Measurements from ENCODE around the gene GPATCH3. TPM values are rescaled to one million over a fixed set of nuclear protein-coding genes. Genes with fewer than 3 reads are reported as not detected.
A peak's percentile ranks its signal among the peaks of the same experiment; 100 is the strongest.
"Not testable (repeated sequence)": the region's sequence is repeated elsewhere in the genome, so short reads cannot be mapped to it uniquely, and the experiment has no call there.

GPATCH3 gene
- total RNA-seq (9.5 and 11.6 TPM in 2 replicates), polyA plus RNA-seq (15.8 and 18.4 TPM in 2 replicates)

- Histone ChIP-seq H3K27me3 (no peaks in the 10 kb centered on the region), H3K4me3 (peak within 1 kb of the TSS; percentile 59), H3K79me2 (peaks cover 47% of the 10 kb centered on the region), H3K9me3 (ENCODE audit: low read depth) (no peaks in the 10 kb centered on the region), H3K27ac (peak within 1 kb of the TSS; percentile 90), H3K36me3 (replicated peaks; ENCODE audit: insufficient read depth, low read depth) (no peaks in the 10 kb centered on the region), H3K4me2 (peak within 1 kb of the TSS; percentile 82), H4K20me1 (ENCODE audit: insufficient read depth, poor library complexity, severe bottlenecking) (no peaks in the 10 kb centered on the region), H3K4me1 (ENCODE audit: insufficient read depth) (peaks cover 16% of the 10 kb centered on the region), H3K9me2 (replicated peaks; ENCODE audit: insufficient read depth) (no peaks in the 10 kb centered on the region), H2AFZ (peak within 1 kb of the TSS; percentile 96)
- WGBS (ENCODE audit: low lambda C conversion rate, missing lambda C conversion rate): under 1% methylated on average over 49 of the region's 50 CpGs
- DNase-seq (ENCODE audit: low spot score): peak; percentile 95
- no peak for TF ChIP-seq CTCF (IDR thresholded peaks at IDR 0.05; ENCODE audit: poor library complexity)
- no peak for TF ChIP-seq EZH2 (IDR thresholded peaks at IDR 0.05; ENCODE audit: borderline replicate concordance)
- no peak for TF ChIP-seq EZH2phosphoT487 (IDR thresholded peaks at IDR 0.05; ENCODE audit: low read depth, severe bottlenecking, unreplicated experiment)
These were observed at the start of gene GPATCH3 for GRCh38 chr1:26900001-26900814. TSS of gene GPATCH3 (minus strand) at chr1:26900467. CDS start at chr1:26900442, 25 bp downstream.

DNA sequence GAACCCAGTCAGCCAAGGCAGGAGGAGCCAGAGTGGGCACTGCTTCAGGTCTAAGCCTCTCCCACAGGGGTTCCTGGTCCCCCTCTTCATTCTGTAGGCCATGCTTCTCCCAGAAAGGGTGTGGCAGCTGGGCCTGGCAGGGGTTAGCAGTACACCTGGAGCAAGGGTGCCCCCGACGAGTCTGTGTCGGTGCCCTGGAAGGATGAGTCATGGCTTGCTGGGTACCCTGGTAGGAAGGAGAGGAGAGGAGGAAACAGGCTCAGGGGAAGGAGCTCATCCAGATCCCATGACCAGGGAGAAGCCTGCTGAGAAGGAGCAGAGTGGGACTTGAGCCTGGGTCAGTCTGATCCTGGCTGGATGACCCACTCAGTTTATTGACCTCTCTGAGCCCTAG is 49.7 kb upstream of the GPATCH3 start:
- Histone ChIP-seq H3K4me1 (ENCODE audit: insufficient read depth) (peaks cover 12% of the 10 kb centered on the region), H3K4me2 (no peak overlapping the region), H3K27me3 (no peaks in the 10 kb centered on the region), H3K4me3 (no peak overlapping the region), H3K9me2 (replicated peaks; ENCODE audit: insufficient read depth) (no peaks in the 10 kb centered on the region), H4K20me1 (ENCODE audit: insufficient read depth, poor library complexity, severe bottlenecking) (no peaks in the 10 kb centered on the region), H3K36me3 (replicated peaks; ENCODE audit: insufficient read depth, low read depth) (no peaks in the 10 kb centered on the region), H3K9me3 (ENCODE audit: low read depth) (no peaks in the 10 kb centered on the region), H3K27ac (no peak overlapping the region), H2AFZ (no peak overlapping the region), H3K79me2 (peaks cover 6% of the 10 kb centered on the region)
- DNase-seq (ENCODE audit: low spot score): no peak
- 93% methylated on average over 3 of the region's 3 CpGs for WGBS (ENCODE audit: low lambda C conversion rate, missing lambda C conversion rate)
- TF ChIP-seq EZH2 (IDR thresholded peaks at IDR 0.05; ENCODE audit: borderline replicate concordance) (no peak), CTCF (IDR thresholded peaks at IDR 0.05; ENCODE audit: poor library complexity) (no peak), EZH2phosphoT487 (IDR thresholded peaks at IDR 0.05; ENCODE audit: low read depth, severe bottlenecking, unreplicated experiment) (no peak)

DNA sequence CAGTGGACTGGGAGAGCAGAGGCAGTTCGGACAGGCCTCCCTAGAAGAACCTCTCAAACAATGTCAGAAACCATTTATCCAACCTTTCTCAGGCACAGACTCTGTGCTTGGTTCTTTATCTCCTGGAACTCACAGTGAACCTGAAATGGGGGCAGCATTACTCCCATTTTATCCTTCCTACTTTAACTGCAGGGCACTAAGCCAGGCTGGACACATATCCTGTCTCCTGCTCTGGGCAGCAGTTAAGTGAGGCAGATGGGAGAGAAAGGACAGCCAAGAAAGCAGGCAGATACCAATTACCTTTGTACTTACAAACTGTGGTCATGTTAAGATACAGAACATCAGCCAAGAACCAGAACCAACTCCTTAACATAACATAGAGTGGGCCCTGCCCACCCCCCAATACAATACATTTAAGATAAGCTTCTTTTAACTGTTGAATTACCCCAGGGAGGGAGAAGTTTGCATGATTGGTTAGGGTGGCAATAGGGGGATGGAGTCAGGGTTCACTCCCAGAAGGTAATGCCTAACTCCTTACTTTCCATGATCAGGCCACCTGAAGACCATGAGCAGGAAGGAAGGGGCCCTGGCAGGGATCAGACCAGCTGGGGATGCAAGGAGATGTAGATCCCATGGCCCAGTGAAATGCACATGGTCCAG is 49.1 kb upstream of the GPATCH3 start:
- H3K9me2 ChIP-seq (replicated peaks; ENCODE audit: insufficient read depth): no peaks in the 10 kb centered on the region
- no peak overlapping the region for H2AFZ ChIP-seq
- WGBS (ENCODE audit: low lambda C conversion rate, missing lambda C conversion rate): 83% methylated on average over 1 of the region's 1 CpG
- no peak overlapping the region for H3K4me3 ChIP-seq
- H3K79me2 ChIP-seq: peaks cover 6% of the 10 kb centered on the region
- H4K20me1 ChIP-seq (ENCODE audit: insufficient read depth, poor library complexity, severe bottlenecking): no peaks in the 10 kb centered on the region
- H3K36me3 ChIP-seq (replicated peaks; ENCODE audit: insufficient read depth, low read depth): no peaks in the 10 kb centered on the region
- no peaks in the 10 kb centered on the region for H3K9me3 ChIP-seq (ENCODE audit: low read depth)
- H3K4me1 ChIP-seq (ENCODE audit: insufficient read depth): peaks cover 13% of the 10 kb centered on the region
- no peak overlapping the region for H3K27ac ChIP-seq
- no peak for DNase-seq (ENCODE audit: low spot score)
- TF ChIP-seq EZH2 (IDR thresholded peaks at IDR 0.05; ENCODE audit: borderline replicate concordance): no peak
- no peak for TF ChIP-seq EZH2phosphoT487 (IDR thresholded peaks at IDR 0.05; ENCODE audit: low read depth, severe bottlenecking, unreplicated experiment)
- no peak for TF ChIP-seq CTCF (IDR thresholded peaks at IDR 0.05; ENCODE audit: poor library complexity)
- no peaks in the 10 kb centered on the region for H3K27me3 ChIP-seq
- H3K4me2 ChIP-seq: no peak overlapping the region

GRCh38 chr1:26948725-26949057 is 48.4 kb upstream of the GPATCH3 start:
- H3K4me2 ChIP-seq; H4K20me1 ChIP-seq (ENCODE audit: insufficient read depth, poor library complexity, severe bottlenecking); H3K27me3 ChIP-seq; H3K36me3 ChIP-seq (replicated peaks; ENCODE audit: insufficient read depth, low read depth); H3K9me2 ChIP-seq (replicated peaks; ENCODE audit: insufficient read depth); H3K27ac ChIP-seq; H3K79me2 ChIP-seq; DNase-seq (ENCODE audit: low spot score); H2AFZ ChIP-seq; H3K9me3 ChIP-seq (ENCODE audit: low read depth); H3K4me3 ChIP-seq: not testable (repeated sequence)
- 95% methylated on average over 16 of the region's 16 CpGs for whole genome bisulfite sequencing (ENCODE audit: low lambda C conversion rate, missing lambda C conversion rate)
- H3K4me1 ChIP-seq (ENCODE audit: insufficient read depth): peaks cover 13% of the 10 kb centered on the region
